Adrenal gland (tissue), 12 donors: Measurements from ENCODE around the gene XIRP2. TPM values are rescaled to one million over a fixed set of nuclear protein-coding genes. Genes with fewer than 3 reads are reported as not detected.

Source experiments
- DNase-seq, 7 donors: peaks; one replicate each; pipeline ENCODE4 v3.0.0-alpha.2; 2019 to 2020
- H3K27ac ChIP-seq, 5 donors: fragments of 200-600 bp; sonication (generic) in 4 of 5; 1 replicate in 3 of 5; 2 replicates in 2 of 5; pipeline versions ENCODE4 v1.5.1 to v1.8.0; 2016 to 2020; ENCODE audit warnings: mild to moderate bottlenecking in 1 of 5
- H3K27me3 ChIP-seq: fragments of 200-600 bp; 2 replicates; pipeline ENCODE4 v1.8.0; 2021
- H3K36me3 ChIP-seq, 2 donors: fragments of 200-600 bp; replicated peaks in 1 of 2; 1 replicate in 1 of 2; 2 replicates in 1 of 2; pipeline versions ENCODE4 v1.5.1 to v1.8.0; 2018 to 2022
- H3K4me1 ChIP-seq, 2 donors: fragments of 200-600 bp; replicated peaks in 1 of 2; 1 replicate in 1 of 2; 2 replicates in 1 of 2; pipeline versions ENCODE4 v1.5.1 to v1.8.0; 2018 to 2021
- H3K4me3 ChIP-seq, 4 donors: fragments of 200-600 bp; sonication (generic) in 3 of 4; one replicate each; pipeline ENCODE4 v1.5.1; 2016 to 2018
- H3K9me3 ChIP-seq, 3 donors: fragments of 200-600 bp; sonication (generic) in 1 of 3; replicated peaks in 1 of 3; 1 replicate in 2 of 3; 2 replicates in 1 of 3; pipeline versions ENCODE4 v1.5.1 to v1.8.0; 2016 to 2021
- CTCF ChIP-seq, 6 experiments: fragments of 450-650 bp in 4 of 6; fragments of 200-600 bp in 2 of 6; sonication (generic) in 1 of 6; IDR thresholded peaks; 1 replicate in 5 of 6; 2 replicates in 1 of 6; pipeline versions ENCODE4 v1.5.1 to v1.8.0; 2016 to 2021; ENCODE audit warnings: antibody characterized with exemption in 6 of 6, mild to moderate bottlenecking in 2 of 6, moderate library complexity in 1 of 6
- POLR2A ChIP-seq, 2 donors: fragments of 450-650 bp; IDR thresholded peaks; one replicate each; pipeline ENCODE4 v1.6.1; 2017; ENCODE audit warnings: antibody characterized with exemption in 2 of 2, mild to moderate bottlenecking in 2 of 2, moderate library complexity in 1 of 2
- WGBS, 4 donors: extraction: QIAGEN DNeasy Blood & Tissue Kit in 2 of 4; methylation state at CpG; one replicate each; pipeline versions ENCODE4 v1.1.5 to v1.1.7; 2013 to 2017; 5-methylcytosine and 5-hydroxymethylcytosine counted together
- intact Hi-C, 2 donors: fragments of 100-400 bp; cut with DNase I; formaldehyde crosslinking; loops; one replicate each; pipeline versions ENCODE4 v1.14.1 to v1.15.0; 2022 to 2023
- polyA plus RNA-seq, 3 donors: library from polyadenylated mRNA; stranded (reverse); fragments of 200-250 nt in 2 of 3; fragments of 350-450 nt in 1 of 3; fragmentation: Illumina TruSeq in 1 of 3; extraction: RNeasy Lipid Tissue Mini Kit (QIAGEN cat#74804) in 1 of 3; gene quantifications; one replicate each; pipeline ENCODE4 v1.2.3, GENCODE V29; 2013 to 2014
- total RNA-seq, 9 donors: library from RNA; depleted of rRNA in 4 of 9; stranded (reverse); fragments of >200 nt in 4 of 9; fragments of 120-200 nt in 1 of 9; fragmentation: NEBNext Ultra II Directional in 1 of 9; extraction: Animal tissue kit (Norgen Biotek cat#: 25700) in 1 of 9; gene quantifications; one replicate each; pipeline versions ENCODE4 v1.1.0 to v1.2.4, GENCODE V29; 2013 to 2023
- donor health status: healthy with polysubstance abuse.
- donor health status: Bipolar disorder and iron deficiency.
- donor health status: DM: yes; HTN: yes; CAD: no.
- donor health status: DM: no; HTN: no; CAD: no.
- donor health status: DM: no; HTN: no; CAD: no.
- donor health status: DM: yes; HTN: yes; CAD: no.

Gene XIRP2
- total and polyA plus RNA-seq, 12 donors = 0.06 to 1.3 (median 0.17) TPM; not detected in 7

DNA sequence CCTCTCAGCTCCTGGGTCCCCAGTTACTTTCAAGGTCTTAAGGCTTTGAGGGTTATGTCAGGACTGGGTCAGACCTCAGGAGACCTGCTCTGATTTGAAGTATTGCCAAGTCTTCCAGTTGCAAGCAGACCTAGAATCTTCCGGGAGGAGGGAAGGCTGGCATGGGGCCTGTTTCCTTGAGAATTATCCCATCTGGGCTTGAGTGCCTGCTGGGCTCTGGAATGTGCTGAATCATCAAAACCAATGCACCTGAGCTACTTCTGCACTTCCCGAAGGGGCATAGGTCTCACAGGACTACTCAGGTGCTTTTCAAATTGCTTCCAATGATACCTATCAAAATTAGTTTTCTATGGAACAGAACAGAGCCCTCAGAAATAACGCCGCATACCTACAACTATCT, 327.3 kb downstream of the XIRP2 start:
- intact Hi-C loops = loop anchor here in 1 of 2 donors (10.0 kb wide), 1 partner anchor 681 kb away; no protein-coding TSS in a partner anchor
- Histone ChIP-seq H3K27me3 (no peaks in the 10 kb centered on the region), H3K4me3 (no peak overlapping the region), H3K4me1 (no peaks in the 10 kb centered on the region), H3K9me3 (no peaks in the 10 kb centered on the region), H3K36me3 (no peaks in the 10 kb centered on the region), H3K27ac (no peak overlapping the region)
- TF ChIP-seq POLR2A (IDR thresholded peaks at IDR 0.05) (no peak), CTCF (IDR thresholded peaks at IDR 0.05) (no peak)
- no peak for DNase-seq
- WGBS, 4 donors = 76 to 81% (median 79%) methylated on average over 4 of the region's 4 CpGs

GRCh38 chr2:167237478-167237877, 349.2 kb downstream of the XIRP2 start:
- H3K27ac ChIP-seq = no peak overlapping the region
- H3K4me3 ChIP-seq = no peak overlapping the region
- 84 to 88% (median 86%) methylated on average over 4 of the region's 4 CpGs for WGBS, 4 donors
- H3K36me3 ChIP-seq = no peaks in the 10 kb centered on the region
- no peaks in the 10 kb centered on the region for H3K27me3 ChIP-seq
- H3K9me3 ChIP-seq = no peaks in the 10 kb centered on the region
- TF ChIP-seq CTCF (IDR thresholded peaks at IDR 0.05) (no peak), POLR2A (IDR thresholded peaks at IDR 0.05) (no peak)
- H3K4me1 ChIP-seq = no peaks in the 10 kb centered on the region
- DNase-seq = no peak
- intact Hi-C loops = no loop called here

DNA sequence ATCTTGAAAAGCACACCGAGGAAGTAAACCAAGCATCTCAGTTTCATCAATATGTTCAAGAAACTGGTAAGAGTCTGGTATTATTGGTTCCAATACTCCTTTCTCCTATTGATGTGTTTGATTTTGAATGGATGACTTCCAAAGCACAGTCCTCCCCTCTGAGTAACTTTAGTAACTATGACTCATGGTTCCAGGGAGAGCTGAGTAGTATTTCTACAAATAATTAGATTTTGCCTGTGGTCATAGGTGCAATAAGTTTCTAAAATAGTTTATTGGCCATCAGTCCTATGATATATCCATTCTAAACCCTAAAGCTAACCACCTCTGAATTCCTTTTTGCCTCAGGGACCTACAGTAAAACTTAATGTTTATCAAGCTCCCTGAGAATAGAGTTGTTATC, 352.4 kb downstream of the XIRP2 start:
- H3K27ac ChIP-seq = no peak overlapping the region
- TF ChIP-seq POLR2A (IDR thresholded peaks at IDR 0.05) (no peak), CTCF (IDR thresholded peaks at IDR 0.05) (no peak)
- no peak for DNase-seq
- intact Hi-C loops = no loop called here
- WGBS, 4 donors = 74 to 81% (median 79%) methylated on average over 1 of the region's 1 CpG
- no peaks in the 10 kb centered on the region for H3K9me3 ChIP-seq
- no peaks in the 10 kb centered on the region for H3K4me1 ChIP-seq
- no peak overlapping the region for H3K4me3 ChIP-seq
- H3K27me3 ChIP-seq = no peaks in the 10 kb centered on the region
- H3K36me3 ChIP-seq = no peaks in the 10 kb centered on the region

GRCh38 chr2:167249197-167249596, 360.9 kb downstream of the XIRP2 start:
- H3K4me3 ChIP-seq = no peak overlapping the region
- intact Hi-C loops = no loop called here
- H3K36me3 ChIP-seq = no peaks in the 10 kb centered on the region
- WGBS, 4 donors = 77 to 84% (median 78%) methylated on average over 4 of the region's 4 CpGs
- no peaks in the 10 kb centered on the region for H3K9me3 ChIP-seq
- no peak for DNase-seq
- TF ChIP-seq POLR2A (IDR thresholded peaks at IDR 0.05) = no peak
- no peak for TF ChIP-seq CTCF (IDR thresholded peaks at IDR 0.05)
- no peaks in the 10 kb centered on the region for H3K4me1 ChIP-seq
- H3K27ac ChIP-seq = no peak overlapping the region
- H3K27me3 ChIP-seq = no peaks in the 10 kb centered on the region
